ENCODE results near the gene MS4A4A.
"Not testable (repeated sequence)": the region's sequence is repeated elsewhere in the genome, so short reads cannot be mapped to it uniquely, and the experiment has no call there.

MS4A4A gene

DNA sequence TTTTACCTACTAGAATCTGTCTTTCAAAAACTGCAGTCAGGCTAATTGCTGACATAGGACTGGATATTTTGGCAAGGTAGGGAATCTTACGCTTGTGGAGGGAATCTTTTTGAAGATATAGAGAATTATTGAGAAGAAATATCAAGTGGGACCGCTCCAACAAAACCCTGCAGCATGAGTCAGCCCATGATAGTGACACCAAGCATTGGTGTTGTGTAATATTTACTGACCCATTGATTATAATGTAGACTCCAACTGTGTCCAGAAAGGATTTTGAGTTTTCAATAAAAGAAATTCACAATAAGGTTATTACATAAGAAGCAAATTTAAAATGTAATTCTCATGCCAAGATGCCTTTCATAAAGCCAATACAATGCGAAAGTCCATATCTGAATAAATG, 20.7 kb downstream of the MS4A4A start:
- in situ Hi-C loops (cut with HindIII; ENCODE audit: low sequenced_read_pairs): no loop called here
- no peak overlapping the region for H3K4me3 ChIP-seq (ENCODE audit: low read depth, low read length)
- DNase-seq (ENCODE audit: low read depth): no peak
- TF ChIP-seq, protein P1, sequence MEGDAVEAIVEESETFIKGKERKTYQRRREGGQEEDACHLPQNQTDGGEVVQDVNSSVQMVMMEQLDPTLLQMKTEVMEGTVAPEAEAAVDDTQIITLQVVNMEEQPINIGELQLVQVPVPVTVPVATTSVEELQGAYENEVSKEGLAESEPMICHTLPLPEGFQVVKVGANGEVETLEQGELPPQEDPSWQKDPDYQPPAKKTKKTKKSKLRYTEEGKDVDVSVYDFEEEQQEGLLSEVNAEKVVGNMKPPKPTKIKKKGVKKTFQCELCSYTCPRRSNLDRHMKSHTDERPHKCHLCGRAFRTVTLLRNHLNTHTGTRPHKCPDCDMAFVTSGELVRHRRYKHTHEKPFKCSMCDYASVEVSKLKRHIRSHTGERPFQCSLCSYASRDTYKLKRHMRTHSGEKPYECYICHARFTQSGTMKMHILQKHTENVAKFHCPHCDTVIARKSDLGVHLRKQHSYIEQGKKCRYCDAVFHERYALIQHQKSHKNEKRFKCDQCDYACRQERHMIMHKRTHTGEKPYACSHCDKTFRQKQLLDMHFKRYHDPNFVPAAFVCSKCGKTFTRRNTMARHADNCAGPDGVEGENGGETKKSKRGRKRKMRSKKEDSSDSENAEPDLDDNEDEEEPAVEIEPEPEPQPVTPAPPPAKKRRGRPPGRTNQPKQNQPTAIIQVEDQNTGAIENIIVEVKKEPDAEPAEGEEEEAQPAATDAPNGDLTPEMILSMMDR (IDR thresholded peaks at IDR 0.05; ENCODE audit: low read depth, low read length, missing control alignments): no peak

DNA sequence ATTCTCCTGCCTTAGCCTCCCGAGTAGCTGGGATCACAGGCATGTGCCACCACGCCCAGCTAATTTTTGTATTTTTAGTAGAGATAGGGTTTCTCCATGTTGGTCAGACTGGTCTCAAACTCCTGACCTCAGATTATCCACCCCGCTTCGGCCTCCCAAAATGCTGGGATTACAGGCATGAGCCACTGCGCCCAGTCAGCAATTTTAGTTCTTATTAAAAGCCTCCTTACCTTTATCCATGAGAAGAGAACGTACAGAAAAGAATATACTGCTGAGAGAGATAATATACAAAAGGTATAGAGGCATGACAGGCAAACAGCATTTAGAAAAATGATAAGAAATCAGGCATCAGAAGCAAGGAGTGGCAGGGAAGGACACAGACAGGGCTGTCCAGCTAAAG, 21.4 kb downstream of the MS4A4A start:
- DNase-seq (ENCODE audit: low read depth); in situ Hi-C loops (cut with HindIII; ENCODE audit: low sequenced_read_pairs); H3K4me3 ChIP-seq (ENCODE audit: low read depth, low read length): not testable (repeated sequence)

DNA sequence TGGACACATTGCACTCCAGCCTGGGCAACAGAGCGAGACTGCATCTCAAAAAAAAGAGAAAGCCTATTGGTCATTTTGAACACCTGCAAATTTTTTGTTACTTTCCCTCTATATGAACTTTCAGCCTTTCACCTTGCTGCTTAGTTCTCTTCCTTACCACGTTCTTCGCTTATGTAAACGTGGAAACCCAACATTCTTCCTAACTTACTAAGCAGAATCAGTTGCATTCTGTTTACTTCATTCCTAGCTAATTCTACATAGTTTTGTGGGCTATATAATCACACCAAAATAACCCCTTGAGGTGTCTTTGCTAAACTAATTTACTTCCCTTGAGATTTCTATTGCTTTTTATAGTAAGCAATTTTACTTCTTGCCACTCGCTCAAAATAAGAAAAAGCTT, 23.2 kb downstream of the MS4A4A start:
- TF ChIP-seq, protein P1 (IDR thresholded peaks at IDR 0.05; ENCODE audit: low read depth, low read length, missing control alignments): no peak
- no peak overlapping the region for H3K4me3 ChIP-seq (ENCODE audit: low read depth, low read length)
- no peak for DNase-seq (ENCODE audit: low read depth)
- in situ Hi-C loops (cut with HindIII; ENCODE audit: low sequenced_read_pairs): no loop called here

DNA sequence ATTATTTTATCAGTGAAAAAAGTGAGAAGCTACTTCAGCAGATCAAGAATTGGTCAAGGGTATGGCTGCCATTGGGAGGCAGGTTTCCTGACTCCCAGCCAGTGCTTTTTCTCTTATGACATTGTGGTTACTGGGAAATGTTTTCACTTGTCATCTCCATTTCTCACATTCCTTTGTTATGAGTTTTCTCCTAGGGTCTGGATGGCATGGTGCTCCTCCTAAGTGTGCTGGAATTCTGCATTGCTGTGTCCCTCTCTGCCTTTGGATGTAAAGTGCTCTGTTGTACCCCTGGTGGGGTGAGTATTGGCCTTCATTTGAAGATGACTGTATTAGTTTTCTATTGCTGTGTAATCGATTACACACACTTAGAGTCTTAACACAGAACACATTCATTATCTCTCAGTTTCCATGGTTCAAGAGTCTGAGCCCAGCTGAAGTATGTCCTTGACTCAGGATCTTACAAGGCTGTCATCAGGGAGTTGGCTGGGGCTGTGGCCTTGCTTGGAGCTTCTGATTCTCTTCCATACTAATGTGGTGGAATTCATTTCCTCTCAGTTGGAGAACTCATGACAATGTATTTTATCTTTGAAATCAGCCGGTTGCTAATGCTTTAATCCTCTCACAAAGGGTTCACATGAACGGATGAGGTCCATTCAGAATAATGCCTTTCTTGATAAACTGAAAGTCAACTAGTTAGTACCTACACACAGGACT, 25.6 kb downstream of the MS4A4A start:
- H3K4me3 ChIP-seq (ENCODE audit: low read depth, low read length): no peak overlapping the region
- TF ChIP-seq, protein P1 (IDR thresholded peaks at IDR 0.05; ENCODE audit: low read depth, low read length, missing control alignments): no peak
- in situ Hi-C loops (cut with HindIII; ENCODE audit: low sequenced_read_pairs): no loop called here
- DNase-seq (ENCODE audit: low read depth): no peak

DNA sequence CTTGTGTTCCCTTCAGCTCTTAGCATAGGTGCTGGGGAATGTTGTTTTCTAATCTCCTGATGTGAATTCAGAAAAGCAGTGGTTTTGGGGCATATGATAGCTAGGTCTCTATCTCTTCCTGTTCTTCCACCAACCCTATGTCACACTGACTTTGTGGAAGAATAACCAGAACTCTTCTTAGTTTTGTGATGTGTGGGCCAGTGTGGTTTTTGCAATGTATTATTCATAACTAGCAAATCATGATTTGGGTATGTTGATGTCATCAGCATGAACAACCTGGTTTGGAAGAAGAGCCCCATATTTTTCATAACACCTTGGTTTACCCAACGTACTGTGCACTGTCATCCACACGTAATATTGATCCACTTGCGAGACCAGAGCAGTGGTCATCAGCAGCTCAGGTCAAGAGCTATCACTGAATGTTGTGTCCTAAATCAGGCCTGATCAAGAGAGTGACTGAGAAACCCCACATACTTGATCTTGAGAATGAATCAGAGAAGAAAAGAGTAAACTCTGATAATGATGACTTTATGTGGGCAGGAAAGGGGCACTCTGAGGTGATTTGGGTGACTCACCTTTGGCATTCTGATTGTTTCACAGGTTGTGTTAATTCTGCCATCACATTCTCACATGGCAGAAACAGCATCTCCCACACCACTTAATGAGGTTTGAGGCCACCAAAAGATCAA, 27.2 kb downstream of the MS4A4A start:
- no peak for DNase-seq (ENCODE audit: low read depth)
- in situ Hi-C loops (cut with HindIII; ENCODE audit: low sequenced_read_pairs): no loop called here
- TF ChIP-seq, protein P1 (IDR thresholded peaks at IDR 0.05; ENCODE audit: low read depth, low read length, missing control alignments): no peak
- H3K4me3 ChIP-seq (ENCODE audit: low read depth, low read length): no peak overlapping the region

DNA sequence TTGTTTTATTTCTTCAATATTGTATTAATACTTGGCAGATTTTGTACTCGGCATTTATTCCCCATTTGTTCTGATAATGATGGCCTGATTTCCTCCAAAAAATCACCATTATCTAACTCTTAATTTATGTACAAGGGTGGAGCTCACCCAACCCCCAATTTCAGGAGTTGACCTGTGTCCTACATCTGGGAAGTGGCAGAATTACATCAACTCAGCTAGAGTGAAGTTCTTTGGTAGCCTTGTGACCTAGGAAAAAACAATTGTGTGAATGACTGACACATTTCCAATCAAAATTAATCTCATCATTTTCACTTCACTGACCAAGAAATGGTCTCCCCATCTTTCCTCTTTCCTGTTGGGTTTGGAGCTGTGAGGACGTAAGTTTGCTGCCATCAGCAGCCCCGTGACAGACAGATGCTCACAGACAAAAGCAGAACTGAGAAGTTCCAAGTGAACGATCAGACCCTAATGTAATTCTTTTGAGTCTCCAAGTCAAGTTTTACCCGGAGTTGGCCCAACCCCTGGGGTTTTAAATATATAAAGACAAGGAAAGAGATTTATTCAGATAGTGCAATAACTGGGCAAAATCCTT, 30.0 kb downstream of the MS4A4A start:
- no peak for DNase-seq (ENCODE audit: low read depth)
- TF ChIP-seq, protein P1 (IDR thresholded peaks at IDR 0.05; ENCODE audit: low read depth, low read length, missing control alignments): no peak
- H3K4me3 ChIP-seq (ENCODE audit: low read depth, low read length): no peak overlapping the region
- in situ Hi-C loops (cut with HindIII; ENCODE audit: low sequenced_read_pairs): no loop called here
